K562 (cell line): ENCODE results near the gene NPIPB6. TPM values are rescaled to one million over a fixed set of nuclear protein-coding genes. Genes with fewer than 3 reads are reported as not detected.

Experiments
- BRCA1 ChIP-seq, 2 experiments: fragments of 450-650 bp in 1 of 2; sonication (generic) in 1 of 2; formaldehyde crosslinking in 1 of 2; IDR thresholded peaks; 2 replicates each; pipeline versions ENCODE4 v1.5.0 to v1.6.1; 2017 to 2020; ENCODE audit warnings: mild to moderate bottlenecking in 1 of 2, missing genetic modification reagents in 1 of 2
- CBX1 ChIP-seq: sonication (generic); IDR thresholded peaks from 2 replicates; pipeline ENCODE4 v1.6.1; 2016; ENCODE audit warnings: antibody characterized with exemption, low read depth, mild to moderate bottlenecking
- DDX20 ChIP-seq: fragments of 450-650 bp; IDR thresholded peaks from 2 replicates; pipeline ENCODE4 v1.6.1; 2016; ENCODE audit warnings: missing genetic modification characterization, low read depth, mild to moderate bottlenecking, missing compliant biosample characterization, moderate library complexity
- HIVEP1 ChIP-seq: fragments of 250-450 bp; sonication (Bioruptor Pico); IDR thresholded peaks from 2 replicates; pipeline ENCODE4 v1.4.0; 2020; ENCODE audit warnings: mild to moderate bottlenecking
- HMGN3 ChIP-seq: IDR thresholded peaks from 2 replicates; pipeline ENCODE4 v1.6.1; 2011; ENCODE audit warnings: borderline replicate concordance, low read depth, mild to moderate bottlenecking, mixed read lengths, low read length; ENCODE audit not compliant: insufficient read length; ENCODE audit errors: extremely low read depth
- MEF2A ChIP-seq: IDR thresholded peaks from 2 replicates; pipeline ENCODE4 v1.6.1; 2011; ENCODE audit warnings: low read depth, mild to moderate bottlenecking, low read length, moderate library complexity; ENCODE audit not compliant: control insufficient read depth
- MIER1 ChIP-seq: fragments of 450-650 bp; IDR thresholded peaks from 2 replicates; pipeline ENCODE4 v1.6.1; 2016; ENCODE audit warnings: antibody characterized with exemption, mild to moderate bottlenecking, low read depth
- MLX ChIP-seq, 2 experiments: fragments of 450-650 bp in 1 of 2; sonication (generic) in 1 of 2; formaldehyde crosslinking; conservative IDR thresholded peaks; 2 replicates each; pipeline versions ENCODE4 v1.4.0 to v1.8.1; 2020 to 2022; ENCODE audit warnings: mild to moderate bottlenecking in 1 of 2, missing genetic modification reagents in 1 of 2
- MTF1 ChIP-seq: fragments of 250-450 bp; sonication (Bioruptor Pico); IDR thresholded peaks from 2 replicates; pipeline ENCODE4 v1.9.0; 2021; ENCODE audit warnings: moderate library complexity, mild to moderate bottlenecking, inconsistent platforms, borderline replicate concordance
- NFE2 ChIP-seq: IDR thresholded peaks from 2 replicates; pipeline ENCODE4 v1.6.1; 2014; ENCODE audit warnings: antibody characterized with exemption, low read depth
- NONO ChIP-seq, 2 experiments: fragments of 200-400 bp in 1 of 2; fragments of 450-650 bp in 1 of 2; formaldehyde crosslinking in 1 of 2; IDR thresholded peaks; 2 replicates each; pipeline ENCODE4 v1.6.1; 2017; ENCODE audit warnings: low read depth in 2 of 2, mild to moderate bottlenecking in 2 of 2, moderate library complexity in 2 of 2, low read length in 1 of 2
- PHB ChIP-seq: fragments of 250-450 bp; sonication (Bioruptor Pico); IDR thresholded peaks from 2 replicates; pipeline ENCODE4 v1.5.0; 2021
- PHB2 ChIP-seq: fragments of 450-650 bp; IDR thresholded peaks from 2 replicates; pipeline ENCODE4 v1.6.1; 2017; ENCODE audit warnings: low read depth
- PKNOX1 ChIP-seq: fragments of 450-650 bp; IDR thresholded peaks from 2 replicates; pipeline ENCODE4 v1.6.1; 2016
- PRMT5 ChIP-seq: sonication (generic); formaldehyde crosslinking; IDR thresholded peaks from 2 replicates; pipeline ENCODE4 v1.5.0; 2020; ENCODE audit warnings: missing genetic modification reagents
- SFPQ ChIP-seq: fragments of 200-400 bp; formaldehyde crosslinking; IDR thresholded peaks from 2 replicates; pipeline ENCODE4 v1.6.1; 2017; ENCODE audit warnings: mild to moderate bottlenecking, low read depth, low read length, moderate library complexity
- SIN3A ChIP-seq, 2 experiments: fragments of 150-350 bp in 1 of 2; IDR thresholded peaks; 2 replicates each; pipeline ENCODE4 v1.6.1; 2011 to 2016; ENCODE audit warnings: borderline replicate concordance in 2 of 2, low read depth in 2 of 2, low read length in 2 of 2, mild to moderate bottlenecking in 2 of 2, moderate library complexity in 2 of 2; ENCODE audit not compliant: control insufficient read depth in 1 of 2
- SIRT6 ChIP-seq: IDR thresholded peaks from one replicate; pipeline ENCODE4 v1.6.1; 2012; ENCODE audit warnings: low read depth, mild to moderate bottlenecking, control low read depth, inconsistent platforms, low read length, moderate library complexity
- TAL1 ChIP-seq: fragments of 450-650 bp; IDR thresholded peaks from 2 replicates; pipeline ENCODE4 v1.6.1; 2016; ENCODE audit warnings: mild to moderate bottlenecking
- TRIM24 ChIP-seq, 2 experiments: fragments of 450-650 bp; IDR thresholded peaks; 2 replicates each; pipeline ENCODE4 v1.6.1; 2016
- USF2 ChIP-seq: sonication (generic); formaldehyde crosslinking; IDR thresholded peaks from 2 replicates; pipeline ENCODE4 v1.5.0; 2020; ENCODE audit warnings: missing genetic modification reagents
- ZNF449 ChIP-seq: fragments of 250-450 bp; sonication (Bioruptor Pico); IDR thresholded peaks from 2 replicates; pipeline ENCODE4 v1.8.0; 2022; ENCODE audit warnings: moderate library complexity, mild to moderate bottlenecking, inconsistent platforms
- ZNF57 ChIP-seq: fragments of 450-650 bp; formaldehyde crosslinking; IDR thresholded peaks from 2 replicates; pipeline ENCODE4 v1.4.0; 2020; ENCODE audit warnings: mild to moderate bottlenecking, moderate library complexity
- ZNF75A ChIP-seq: fragments of 450-650 bp; formaldehyde crosslinking; IDR thresholded peaks from 2 replicates; pipeline ENCODE4 v1.4.0; 2020; ENCODE audit warnings: mild to moderate bottlenecking
- polyA plus RNA-seq, 8 experiments: library from polyadenylated mRNA; depleted of rRNA in 4 of 8; stranded (reverse) in 5 of 8; unstranded in 3 of 8; fragments of >200 nt; fragmentation: Nextera tagmentation in 2 of 8; fragmentation: Illumina TruSeq in 1 of 8; extraction: Ambion mirVana in 2 of 8; extraction: Trizol in 1 of 8; gene quantifications; 2 replicates each; pipeline versions ENCODE4 v1.2.1 to v1.2.3, GENCODE V29; 2011 to 2014; ENCODE audit warnings: inconsistent platforms in 1 of 8, missing spikeins in 1 of 8
- total RNA-seq, 7 experiments: library from RNA; depleted of rRNA in 6 of 7; stranded (reverse); fragments of >200 nt in 6 of 7; fragmentation: Illumina TruSeq in 2 of 7; extraction: Trizol in 2 of 7; gene quantifications; 2 replicates each; pipeline versions ENCODE4 v1.2.1 to v1.2.3, GENCODE V29; 2011 to 2021; ENCODE audit warnings: low replicate concordance in 1 of 7

Gene NPIPB6
- total and polyA plus RNA-seq, 9 of the 15 experiments (the other 6 are each of a cell fraction or from before 2014, with no cell fraction given), result 0.03 to 0.91 (median 0.40) TPM; not detected in 1

GRCh38 chr16:28304214-28304613 lies 59.1 kb downstream of the NPIPB6 start (continued):
- TF ChIP-seq PHB2, result no peak
- TF ChIP-seq NONO (IDR thresholded peaks at IDR 0.05; ENCODE audit: low read depth in 2 of 2, low read length in 1 of 2), result no peak
- no peak for TF ChIP-seq DDX20 (tag)
- no peak for TF ChIP-seq SIRT6
- TF ChIP-seq MTF1, result no peak
- TF ChIP-seq PRMT5, result peak; percentile 98
- no peak for TF ChIP-seq ZNF449 (CRISPR knock-in tag)
- TF ChIP-seq SIN3A (IDR thresholded peaks at IDR 0.05; ENCODE audit: borderline replicate concordance in 2 of 2, control insufficient read depth in 1 of 2, low read depth in 2 of 2, low read length in 2 of 2), result peak in 1 of 2 experiments; percentile 88; a peak in 1 of 4 replicates
- TF ChIP-seq PHB, result no peak
- peak in 1 of 2 experiments; percentile 67; a peak in 1 of 4 replicates for TF ChIP-seq MLX (CRISPR knock-in tag; conservative IDR thresholded peaks at IDR 0.05)
- no peak for TF ChIP-seq NFE2
- no peak for TF ChIP-seq SFPQ
- peak; percentile 78 for TF ChIP-seq PKNOX1
- TF ChIP-seq ZNF57, result no peak
- TF ChIP-seq USF2, result peak; percentile 53
- TF ChIP-seq BRCA1 (IDR thresholded peaks at IDR 0.05), result no peak
- TF ChIP-seq BRCA1 (CRISPR knock-in tag; IDR thresholded peaks at IDR 0.05), result no peak
- TF ChIP-seq ZNF75A (CRISPR knock-in tag), result no peak
- TF ChIP-seq HMGN3, result no peak
- TF ChIP-seq HIVEP1 (CRISPR knock-in tag), result no peak
- no peak for TF ChIP-seq TAL1
- TF ChIP-seq MEF2A, result no peak
- TF ChIP-seq TRIM24 (IDR thresholded peaks at IDR 0.05), result no peak
- TF ChIP-seq CBX1, result no peak
- TF ChIP-seq MIER1, result peak; percentile 98
